ENCODE results near the gene ALKBH3. TPM values are rescaled to one million over a fixed set of nuclear protein-coding genes. Genes with fewer than 3 reads are reported as not detected.

The ALKBH3 gene
- total RNA-seq, 1 experiment from 2014 or later, result 36.7 TPM

DNA sequence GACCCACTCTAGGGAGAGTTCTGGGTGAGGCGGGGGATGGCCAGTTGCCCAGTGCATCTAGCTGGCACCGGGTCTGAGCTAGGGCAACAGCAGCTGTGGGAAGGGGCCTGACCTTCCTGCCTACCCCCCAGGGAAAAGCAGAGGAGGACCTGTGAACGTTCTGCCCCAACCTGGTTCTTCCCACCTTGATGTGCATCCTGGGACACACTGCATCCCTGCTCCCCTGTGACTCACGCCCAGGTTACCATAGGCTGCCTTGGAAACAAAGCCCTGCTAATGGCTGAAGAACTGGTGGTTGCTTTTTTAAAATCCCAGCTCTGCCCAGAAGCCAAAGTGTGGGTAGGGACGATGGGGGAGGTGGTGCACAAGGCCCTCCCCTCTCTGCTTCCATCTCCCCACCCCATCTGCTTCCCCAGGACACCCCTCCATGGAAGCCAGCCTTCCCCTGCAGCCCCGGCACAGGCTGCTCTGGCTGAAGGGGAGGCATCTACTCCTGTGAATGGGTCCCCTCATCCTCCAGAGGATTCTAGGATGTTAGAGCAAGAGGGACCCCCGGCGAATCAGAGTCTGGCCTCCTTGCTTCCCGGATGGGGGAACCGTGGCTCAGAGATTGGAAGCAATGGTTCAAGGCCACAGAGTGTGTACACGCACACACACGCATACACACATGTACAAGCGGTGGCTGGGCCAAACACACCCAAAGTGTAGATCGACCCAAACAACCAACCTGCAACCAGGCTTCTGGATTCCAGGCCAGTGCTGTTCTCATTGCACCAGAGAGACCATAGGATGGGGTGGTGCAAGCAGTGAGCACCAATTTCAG lies 54.2 kb downstream of the ALKBH3 start:
- ChIA-PET CTCF (no interaction called here), POLR2A (no interaction called here), RAD21 (ENCODE audit: low non-redundant PET in 1 of 2, low total read pairs in 2 of 2, uncharacterized antibody in 2 of 2, unreplicated experiment in 2 of 2) (no interaction called here)
- H3K27ac ChIP-seq (ENCODE audit: low read depth, low read length), result no peak overlapping the region
- BruUV-seq (replicated peaks), result no TSS peak
- no peak overlapping the region for H2AFZ ChIP-seq (ENCODE audit: low read depth, low read length, poor library complexity, severe bottlenecking)
- H3K4me1 ChIP-seq (ENCODE audit: control insufficient read depth in 1 of 2, insufficient read depth in 2 of 2, low read length in 2 of 2), result peaks cover 12 to 27% of the 10 kb centered on the region in 2 experiments
- H3K9me2 ChIP-seq (ENCODE audit: insufficient read depth), result no peaks in the 10 kb centered on the region
- H3K9ac ChIP-seq (ENCODE audit: low read length), result no peak overlapping the region
- no peak for ATAC-seq
- no peaks in the 10 kb centered on the region for H3K9me3 ChIP-seq (ENCODE audit: control insufficient read depth in 1 of 2, insufficient read depth in 1 of 2, low read depth in 1 of 2, low read length in 2 of 2)
- H4K20me1 ChIP-seq (ENCODE audit: insufficient read depth), result no peaks in the 10 kb centered on the region
- peak; percentile 18 for TF ChIP-seq TCF7L2 (IDR thresholded peaks at IDR 0.05; ENCODE audit: borderline replicate concordance, extremely low read depth, insufficient read depth, insufficient read length)
- no peak for TF ChIP-seq CBX3 (IDR thresholded peaks at IDR 0.05; ENCODE audit: low read depth)
- intact Hi-C loops (cut with micrococcal nuclease), result no loop called here
- H3K4me2 ChIP-seq (ENCODE audit: low read length), result no peak overlapping the region
- H3K79me2 ChIP-seq (ENCODE audit: insufficient read depth, low read length), result no peaks in the 10 kb centered on the region
- no peak for DNase-seq (ENCODE audit: low read depth, low spot score)
- no peaks in the 10 kb centered on the region for H3K36me3 ChIP-seq (ENCODE audit: control insufficient read depth in 1 of 2, insufficient read depth in 2 of 2, low read length in 2 of 2)
- H3K4me3 ChIP-seq (replicated peaks in 1 of 2; ENCODE audit: low read depth in 1 of 2, low read length in 2 of 2), result no peak overlapping the region
- H3K27me3 ChIP-seq (ENCODE audit: insufficient read depth, low read length), result no peaks in the 10 kb centered on the region

DNA sequence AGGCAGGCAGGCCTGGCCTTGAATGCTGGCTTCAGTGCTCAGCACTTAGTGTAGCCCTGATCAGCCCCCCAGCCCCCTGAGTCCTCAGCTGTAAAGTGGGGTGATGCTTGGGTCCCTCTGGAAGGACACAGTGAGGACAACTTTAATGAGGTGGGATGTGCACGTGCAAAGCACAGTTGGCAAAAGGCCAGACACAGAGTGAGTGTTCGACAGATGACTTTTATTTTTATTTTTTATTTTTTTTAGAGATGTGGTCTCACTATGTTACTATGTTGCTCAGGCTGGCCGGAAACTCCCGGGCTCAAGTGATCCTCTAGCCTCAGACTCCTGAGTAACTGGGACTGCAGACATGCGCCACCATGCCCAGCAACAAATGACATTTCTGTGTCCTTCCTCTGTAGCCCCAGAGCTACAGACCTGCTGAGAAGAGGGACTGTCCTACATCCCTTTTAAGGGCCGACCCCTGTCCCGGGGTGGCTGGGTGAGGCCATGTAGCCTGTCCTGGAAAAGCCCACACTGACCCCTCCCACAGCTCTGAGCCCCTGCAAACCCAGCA lies 54.9 kb downstream of the ALKBH3 start:
- peaks cover 12 to 27% of the 10 kb centered on the region in 2 experiments for H3K4me1 ChIP-seq (ENCODE audit: control insufficient read depth in 1 of 2, insufficient read depth in 2 of 2, low read length in 2 of 2)
- intact Hi-C loops (cut with micrococcal nuclease), result no loop called here
- no peak overlapping the region for H3K4me3 ChIP-seq (replicated peaks in 1 of 2; ENCODE audit: low read depth in 1 of 2, low read length in 2 of 2)
- ATAC-seq, result no peak
- no peak overlapping the region for H3K9ac ChIP-seq (ENCODE audit: low read length)
- no peaks in the 10 kb centered on the region for H3K36me3 ChIP-seq (ENCODE audit: control insufficient read depth in 1 of 2, insufficient read depth in 2 of 2, low read length in 2 of 2)
- H3K9me3 ChIP-seq (ENCODE audit: control insufficient read depth in 1 of 2, insufficient read depth in 1 of 2, low read depth in 1 of 2, low read length in 2 of 2), result no peaks in the 10 kb centered on the region
- H3K27ac ChIP-seq (ENCODE audit: low read depth, low read length), result no peak overlapping the region
- H3K4me2 ChIP-seq (ENCODE audit: low read length), result no peak overlapping the region
- TF ChIP-seq, protein P1, sequence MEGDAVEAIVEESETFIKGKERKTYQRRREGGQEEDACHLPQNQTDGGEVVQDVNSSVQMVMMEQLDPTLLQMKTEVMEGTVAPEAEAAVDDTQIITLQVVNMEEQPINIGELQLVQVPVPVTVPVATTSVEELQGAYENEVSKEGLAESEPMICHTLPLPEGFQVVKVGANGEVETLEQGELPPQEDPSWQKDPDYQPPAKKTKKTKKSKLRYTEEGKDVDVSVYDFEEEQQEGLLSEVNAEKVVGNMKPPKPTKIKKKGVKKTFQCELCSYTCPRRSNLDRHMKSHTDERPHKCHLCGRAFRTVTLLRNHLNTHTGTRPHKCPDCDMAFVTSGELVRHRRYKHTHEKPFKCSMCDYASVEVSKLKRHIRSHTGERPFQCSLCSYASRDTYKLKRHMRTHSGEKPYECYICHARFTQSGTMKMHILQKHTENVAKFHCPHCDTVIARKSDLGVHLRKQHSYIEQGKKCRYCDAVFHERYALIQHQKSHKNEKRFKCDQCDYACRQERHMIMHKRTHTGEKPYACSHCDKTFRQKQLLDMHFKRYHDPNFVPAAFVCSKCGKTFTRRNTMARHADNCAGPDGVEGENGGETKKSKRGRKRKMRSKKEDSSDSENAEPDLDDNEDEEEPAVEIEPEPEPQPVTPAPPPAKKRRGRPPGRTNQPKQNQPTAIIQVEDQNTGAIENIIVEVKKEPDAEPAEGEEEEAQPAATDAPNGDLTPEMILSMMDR (IDR thresholded peaks at IDR 0.05 in 2 of 3, conservative IDR thresholded peaks at IDR 0.05 in 1 of 3; ENCODE audit: borderline replicate concordance in 1 of 3, insufficient read depth in 1 of 3, low read depth in 2 of 3, low read length in 2 of 3), result no peak
- no peak for TF ChIP-seq ZNF274 (IDR thresholded peaks at IDR 0.05; ENCODE audit: low read depth, low read length)
- TF ChIP-seq CBX3 (IDR thresholded peaks at IDR 0.05; ENCODE audit: low read depth), result no peak
- TF ChIP-seq ZFX (IDR thresholded peaks at IDR 0.05), result no peak
- TF ChIP-seq POLR2A (IDR thresholded peaks at IDR 0.05; ENCODE audit: borderline replicate concordance, extremely low read depth, insufficient read depth, insufficient read length), result no peak
- TF ChIP-seq, protein P2, sequence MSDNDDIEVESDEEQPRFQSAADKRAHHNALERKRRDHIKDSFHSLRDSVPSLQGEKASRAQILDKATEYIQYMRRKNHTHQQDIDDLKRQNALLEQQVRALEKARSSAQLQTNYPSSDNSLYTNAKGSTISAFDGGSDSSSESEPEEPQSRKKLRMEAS (IDR thresholded peaks at IDR 0.05), result no peak
- H3K9me2 ChIP-seq (ENCODE audit: insufficient read depth), result no peaks in the 10 kb centered on the region
- ChIA-PET CTCF (no interaction called here), RAD21 (ENCODE audit: low non-redundant PET in 1 of 2, low total read pairs in 2 of 2, uncharacterized antibody in 2 of 2, unreplicated experiment in 2 of 2) (no interaction called here), POLR2A (no interaction called here)
- H4K20me1 ChIP-seq (ENCODE audit: insufficient read depth), result no peaks in the 10 kb centered on the region
- no TSS peak for BruUV-seq (replicated peaks)
- no peak overlapping the region for H2AFZ ChIP-seq (ENCODE audit: low read depth, low read length, poor library complexity, severe bottlenecking)
- DNase-seq (ENCODE audit: low read depth, low spot score), result no peak
- no peaks in the 10 kb centered on the region for H3K79me2 ChIP-seq (ENCODE audit: insufficient read depth, low read length)
- no peaks in the 10 kb centered on the region for H3K27me3 ChIP-seq (ENCODE audit: insufficient read depth, low read length)
